ENCODE results near the gene HNRNPCL2.
"Not testable (repeated sequence)": the region's sequence is repeated elsewhere in the genome, so short reads cannot be mapped to it uniquely, and the experiment has no call there.

HNRNPCL2 gene

DNA sequence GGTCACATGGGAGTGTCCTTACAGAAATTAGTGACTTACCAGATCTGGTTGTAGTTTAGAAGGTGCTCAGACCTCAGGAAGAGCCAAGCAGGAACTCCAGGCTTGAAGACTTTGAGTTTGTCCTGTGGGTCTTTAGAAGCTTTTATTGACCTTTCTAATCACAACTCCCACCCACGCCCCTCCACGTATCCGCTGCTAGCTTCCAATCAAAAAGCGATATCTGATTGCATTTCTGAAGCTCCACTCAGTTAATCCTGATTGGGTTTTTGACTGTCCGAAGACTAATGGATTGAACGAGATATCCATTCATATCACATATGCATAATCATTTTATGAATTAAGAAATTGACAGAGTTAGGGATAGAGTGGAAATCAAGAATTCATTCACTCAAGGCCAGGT lies at the start of gene HNRNPCL2:
Gene HNRNPCL2, minus strand, starts transcription at position 101 of the 400 bp plus-strand sequence. CDS start 454 bp downstream, outside the sequence.
- H3K36me3 ChIP-seq (ENCODE audit: insufficient read depth, low read depth, low read length); H3K27ac ChIP-seq (ENCODE audit: low read length); H3K9ac ChIP-seq (ENCODE audit: low read depth, low read length); H3K4me3 ChIP-seq (ENCODE audit: low read length); H3K4me1 ChIP-seq (ENCODE audit: insufficient read depth, low read length); H3K27me3 ChIP-seq (ENCODE audit: insufficient read depth, low read length): not testable (repeated sequence)
- H3K9me3 ChIP-seq (ENCODE audit: insufficient read depth, low read depth, low read length): peaks cover 80% of the 10 kb centered on the region

DNA sequence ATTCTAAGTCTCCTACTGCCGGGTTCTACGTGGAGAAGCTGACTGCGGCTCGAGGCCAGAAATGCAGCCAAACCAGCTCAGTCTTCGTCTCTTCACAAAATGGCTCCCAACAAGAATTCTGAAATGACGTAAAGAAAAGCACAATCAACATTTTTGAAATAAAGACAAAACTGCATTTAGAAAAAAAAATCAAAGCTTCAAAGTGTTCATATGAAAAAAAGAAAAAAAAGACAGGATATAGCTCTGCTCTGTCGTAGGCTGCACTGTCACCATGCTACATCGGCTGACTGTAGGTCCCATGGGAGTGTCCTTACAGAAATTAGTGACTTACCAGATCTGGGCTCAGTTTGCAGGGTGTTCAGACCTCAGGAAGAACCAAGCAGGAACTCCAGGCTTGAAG lies 48.9 kb upstream of the HNRNPCL2 start, which contains the start of gene HNRNPCL4:
Gene HNRNPCL4, minus strand, starts transcription at position 101 of the 400 bp plus-strand sequence. CDS start 164 bp downstream, outside the sequence.
- H3K27ac ChIP-seq (ENCODE audit: low read length); H3K4me1 ChIP-seq (ENCODE audit: insufficient read depth, low read length); H3K36me3 ChIP-seq (ENCODE audit: insufficient read depth, low read depth, low read length); H3K27me3 ChIP-seq (ENCODE audit: insufficient read depth, low read length); H3K9ac ChIP-seq (ENCODE audit: low read depth, low read length); H3K9me3 ChIP-seq (ENCODE audit: insufficient read depth, low read depth, low read length); H3K4me3 ChIP-seq (ENCODE audit: low read length): not testable (repeated sequence)

DNA sequence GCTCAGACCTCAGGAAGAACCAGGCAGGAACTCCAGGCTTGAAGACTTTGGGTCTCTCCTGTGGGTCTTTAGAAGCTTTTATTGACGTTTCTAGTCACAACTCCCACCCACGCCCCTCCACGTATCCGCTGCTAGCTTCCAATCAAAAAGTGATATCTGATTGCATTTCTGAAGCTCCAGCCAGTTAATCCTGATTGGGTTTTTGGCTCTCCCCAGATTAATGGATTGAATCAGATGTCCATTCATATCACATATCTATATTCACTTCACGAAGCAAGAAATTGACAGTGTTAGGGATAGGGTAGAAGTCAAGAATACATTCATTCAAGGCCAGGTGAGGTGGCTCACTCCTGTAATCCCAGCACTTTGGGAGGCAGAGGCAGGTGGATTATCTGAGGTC lies 39.3 kb upstream of the HNRNPCL2 start, which contains the start of gene PRAMEF26:
Gene PRAMEF26, minus strand, starts transcription at position 101 of the 400 bp plus-strand sequence. CDS start 2,914 bp downstream, outside the sequence.
- H3K36me3 ChIP-seq (ENCODE audit: insufficient read depth, low read depth, low read length); H3K27me3 ChIP-seq (ENCODE audit: insufficient read depth, low read length); H3K9me3 ChIP-seq (ENCODE audit: insufficient read depth, low read depth, low read length); H3K9ac ChIP-seq (ENCODE audit: low read depth, low read length); H3K4me3 ChIP-seq (ENCODE audit: low read length); H3K27ac ChIP-seq (ENCODE audit: low read length); H3K4me1 ChIP-seq (ENCODE audit: insufficient read depth, low read length): not testable (repeated sequence)

DNA sequence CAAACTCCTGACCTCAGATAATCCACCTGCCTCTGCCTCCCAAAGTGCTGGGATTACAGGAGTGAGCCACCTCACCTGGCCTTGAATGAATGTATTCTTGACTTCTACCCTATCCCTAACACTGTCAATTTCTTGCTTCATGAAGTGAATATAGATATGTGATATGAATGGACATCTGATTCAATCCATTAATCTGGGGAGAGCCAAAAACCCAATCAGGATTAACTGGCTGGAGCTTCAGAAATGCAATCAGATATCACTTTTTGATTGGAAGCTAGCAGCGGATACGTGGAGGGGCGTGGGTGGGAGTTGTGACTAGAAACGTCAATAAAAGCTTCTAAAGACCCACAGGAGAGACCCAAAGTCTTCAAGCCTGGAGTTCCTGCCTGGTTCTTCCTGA lies 46.2 kb downstream of the HNRNPCL2 start, which contains the start of gene PRAMEF25:
Gene PRAMEF25, plus strand, starts transcription at position 301 of the 400 bp plus-strand sequence. CDS start 2,920 bp downstream, outside the sequence.
- H3K9ac ChIP-seq (ENCODE audit: low read depth, low read length); H3K4me1 ChIP-seq (ENCODE audit: insufficient read depth, low read length); H3K9me3 ChIP-seq (ENCODE audit: insufficient read depth, low read depth, low read length); H3K27me3 ChIP-seq (ENCODE audit: insufficient read depth, low read length); H3K27ac ChIP-seq (ENCODE audit: low read length); H3K36me3 ChIP-seq (ENCODE audit: insufficient read depth, low read depth, low read length); H3K4me3 ChIP-seq (ENCODE audit: low read length): not testable (repeated sequence)

Measured in iPS-20b (cell line).